ENCODE measurements around the gene OAT.

OAT gene

GRCh38 chr10:124353091-124353815 is 65.5 kb downstream of the OAT start:
- H3K27me3 ChIP-seq (ENCODE audit: insufficient read depth, low read length, poor library complexity) = no peaks in the 10 kb centered on the region
- DNase-seq (no peak), ATAC-seq (ENCODE audit: insufficient read depth, low read depth) (no peak)
- no peaks in the 10 kb centered on the region for H4K20me1 ChIP-seq (ENCODE audit: insufficient read depth, low read length)
- H3K4me1 ChIP-seq (ENCODE audit: insufficient read depth, low read length) = peaks cover 26% of the 10 kb centered on the region
- peak overlapping the region; percentile 53; the same call in 1 of the 2 replicates for H3K9ac ChIP-seq (ENCODE audit: low read depth, low read length)
- no peaks in the 10 kb centered on the region for H3K79me2 ChIP-seq (ENCODE audit: insufficient read depth, low read length)
- no peak overlapping the region for H3K4me3 ChIP-seq (ENCODE audit: low read depth in 1 of 2, low read length in 2 of 2)
- peak overlapping the region; percentile 66; the same call in 1 of the 2 replicates for H3K4me2 ChIP-seq (ENCODE audit: insufficient read depth, low read length)
- no peaks in the 10 kb centered on the region for H3K36me3 ChIP-seq (ENCODE audit: insufficient read depth, low read length)
- peak overlapping the region; percentile 76 for H3K27ac ChIP-seq (ENCODE audit: low read length)
- H2AFZ ChIP-seq (ENCODE audit: low read depth, low read length) = peak overlapping the region; percentile 81; the same call in 1 of the 2 replicates
- TF ChIP-seq EZH2 (IDR thresholded peaks at IDR 0.05; ENCODE audit: borderline replicate concordance, low read depth, low read length, severe bottlenecking) (no peak), CTCF (IDR thresholded peaks at IDR 0.05; ENCODE audit: borderline replicate concordance, extremely low read depth, low read length, poor library complexity, severe bottlenecking) (no peak)
- H3K9me3 ChIP-seq (ENCODE audit: insufficient read depth, low read length, severe bottlenecking) = no peaks in the 10 kb centered on the region

- Histone ChIP-seq H3K4me3 (ENCODE audit: low read depth in 1 of 2, low read length in 2 of 2) (no peak overlapping the region), H3K4me2 (ENCODE audit: insufficient read depth, low read length) (no peak overlapping the region), H3K4me1 (ENCODE audit: insufficient read depth, low read length) (peaks cover 26% of the 10 kb centered on the region), H4K20me1 (ENCODE audit: insufficient read depth, low read length) (no peaks in the 10 kb centered on the region), H3K36me3 (ENCODE audit: insufficient read depth, low read length) (no peaks in the 10 kb centered on the region), H3K27me3 (ENCODE audit: insufficient read depth, low read length, poor library complexity) (no peaks in the 10 kb centered on the region), H2AFZ (ENCODE audit: low read depth, low read length) (no peak overlapping the region), H3K9ac (ENCODE audit: low read depth, low read length) (no peak overlapping the region), H3K27ac (ENCODE audit: low read length) (no peak overlapping the region), H3K79me2 (ENCODE audit: insufficient read depth, low read length) (no peaks in the 10 kb centered on the region), H3K9me3 (ENCODE audit: insufficient read depth, low read length, severe bottlenecking) (no peaks in the 10 kb centered on the region)
- no peak for ATAC-seq (ENCODE audit: insufficient read depth, low read depth)
- TF ChIP-seq EZH2 (IDR thresholded peaks at IDR 0.05; ENCODE audit: borderline replicate concordance, low read depth, low read length, severe bottlenecking) (no peak), CTCF (IDR thresholded peaks at IDR 0.05; ENCODE audit: borderline replicate concordance, extremely low read depth, low read length, poor library complexity, severe bottlenecking) (no peak)
- DNase-seq = no peak
Observed at GRCh38 chr10:124351481-124352220, 67.1 kb downstream of the OAT start.

- no peaks in the 10 kb centered on the region for H3K36me3 ChIP-seq (ENCODE audit: insufficient read depth, low read length)
- no peaks in the 10 kb centered on the region for H3K79me2 ChIP-seq (ENCODE audit: insufficient read depth, low read length)
- H3K27ac ChIP-seq (ENCODE audit: low read length) = no peak overlapping the region
- H3K4me3 ChIP-seq (ENCODE audit: low read depth in 1 of 2, low read length in 2 of 2) = no peak overlapping the region
- TF ChIP-seq EZH2 (IDR thresholded peaks at IDR 0.05; ENCODE audit: borderline replicate concordance, low read depth, low read length, severe bottlenecking) (no peak), CTCF (IDR thresholded peaks at IDR 0.05; ENCODE audit: borderline replicate concordance, extremely low read depth, low read length, poor library complexity, severe bottlenecking) (no peak)
- H3K4me1 ChIP-seq (ENCODE audit: insufficient read depth, low read length) = peaks cover 26% of the 10 kb centered on the region
- DNase-seq (no peak), ATAC-seq (ENCODE audit: insufficient read depth, low read depth) (no peak)
- H3K4me2 ChIP-seq (ENCODE audit: insufficient read depth, low read length) = no peak overlapping the region
- H3K27me3 ChIP-seq (ENCODE audit: insufficient read depth, low read length, poor library complexity) = no peaks in the 10 kb centered on the region
- no peaks in the 10 kb centered on the region for H4K20me1 ChIP-seq (ENCODE audit: insufficient read depth, low read length)
- H3K9ac ChIP-seq (ENCODE audit: low read depth, low read length) = no peak overlapping the region
- no peak overlapping the region for H2AFZ ChIP-seq (ENCODE audit: low read depth, low read length)
- H3K9me3 ChIP-seq (ENCODE audit: insufficient read depth, low read length, severe bottlenecking) = no peaks in the 10 kb centered on the region
Observed at GRCh38 chr10:124350806-124351205, 67.9 kb downstream of the OAT start.
